Measurements from ENCODE around the gene POLG2. TPM values are rescaled to one million over a fixed set of nuclear protein-coding genes. Genes with fewer than 3 reads are reported as not detected.

Gene POLG2
- total and polyA plus RNA-seq, 10 of the 15 experiments (the other 5 are each of a cell fraction or from before 2014, with no cell fraction given): 10.2 to 27.7 (median 22.2) TPM

- TF ChIP-seq, protein P1, sequence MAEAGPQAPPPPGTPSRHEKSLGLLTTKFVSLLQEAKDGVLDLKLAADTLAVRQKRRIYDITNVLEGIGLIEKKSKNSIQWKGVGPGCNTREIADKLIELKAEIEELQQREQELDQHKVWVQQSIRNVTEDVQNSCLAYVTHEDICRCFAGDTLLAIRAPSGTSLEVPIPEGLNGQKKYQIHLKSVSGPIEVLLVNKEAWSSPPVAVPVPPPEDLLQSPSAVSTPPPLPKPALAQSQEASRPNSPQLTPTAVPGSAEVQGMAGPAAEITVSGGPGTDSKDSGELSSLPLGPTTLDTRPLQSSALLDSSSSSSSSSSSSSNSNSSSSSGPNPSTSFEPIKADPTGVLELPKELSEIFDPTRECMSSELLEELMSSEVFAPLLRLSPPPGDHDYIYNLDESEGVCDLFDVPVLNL (IDR thresholded peaks at IDR 0.05; ENCODE audit: low read depth, low read length): no peak
- TF ChIP-seq TCF3 (IDR thresholded peaks at IDR 0.05; ENCODE audit: borderline replicate concordance, insufficient read depth, low read depth, low read length): no peak
These were observed 32.4 kb upstream of the POLG2 start (continued) for GRCh38 chr17:64529221-64529620.

- ATAC-seq: no peak
- Histone ChIP-seq H3K36me3 (ENCODE audit: control insufficient read depth in 2 of 2, insufficient read depth in 2 of 2, low read length in 1 of 2) (peaks cover 12 to 51% of the 10 kb centered on the region in 2 experiments), H3K9me3 (replicated peaks; ENCODE audit: control insufficient read depth, insufficient read depth, low read length) (no peaks in the 10 kb centered on the region), H3K27me3 (replicated peaks in 1 of 2; ENCODE audit: control insufficient read depth in 2 of 2, insufficient read depth in 2 of 2, low read length in 1 of 2) (no peaks in the 10 kb centered on the region), H3K27ac (ENCODE audit: control insufficient read depth, insufficient read depth) (no peak overlapping the region), H3K4me1 (ENCODE audit: control insufficient read depth, insufficient read depth, low read length) (no peaks in the 10 kb centered on the region), H3K79me2 (ENCODE audit: control insufficient read depth, insufficient read depth, low read length) (no peaks in the 10 kb centered on the region), H3K4me2 (ENCODE audit: control insufficient read depth, insufficient read depth) (no peak overlapping the region), H4K20me1 (ENCODE audit: control insufficient read depth, insufficient read depth) (no peaks in the 10 kb centered on the region), H2AFZ (ENCODE audit: control insufficient read depth, low read depth, low read length) (no peak overlapping the region), H3K4me3 (no peak overlapping the region), H3K9ac (ENCODE audit: control insufficient read depth, insufficient read depth, low read length) (no peak overlapping the region)
- SMC1A ChIA-PET (ENCODE audit: uncharacterized antibody, unreplicated experiment): interaction anchor here (0.7 to 2.3 kb wide), 5 partner anchors 12 to 108 kb away, joined by 3 to 9 read pairs (median 3); no protein-coding TSS in a partner anchor
- TF ChIP-seq PRDM15 (CRISPR knock-in tag; IDR thresholded peaks at IDR 0.05): no peak
- TF ChIP-seq ETV6 (conservative IDR thresholded peaks at IDR 0.05 in 1 of 2, IDR thresholded peaks at IDR 0.05 in 1 of 2; ENCODE audit: borderline replicate concordance in 1 of 2, low read depth in 1 of 2): no peak
- no peak for TF ChIP-seq CEBPB (IDR thresholded peaks at IDR 0.05; ENCODE audit: borderline replicate concordance in 1 of 2, low read depth in 2 of 2, low read length in 2 of 2)
- no peak for TF ChIP-seq YY1 (IDR thresholded peaks at IDR 0.05; ENCODE audit: low read depth, low read length)
- TF ChIP-seq FOXM1 (IDR thresholded peaks at IDR 0.05; ENCODE audit: low read depth, low read length): no peak
- TF ChIP-seq NR2C1 (IDR thresholded peaks at IDR 0.05): no peak
- TF ChIP-seq, protein P2, sequence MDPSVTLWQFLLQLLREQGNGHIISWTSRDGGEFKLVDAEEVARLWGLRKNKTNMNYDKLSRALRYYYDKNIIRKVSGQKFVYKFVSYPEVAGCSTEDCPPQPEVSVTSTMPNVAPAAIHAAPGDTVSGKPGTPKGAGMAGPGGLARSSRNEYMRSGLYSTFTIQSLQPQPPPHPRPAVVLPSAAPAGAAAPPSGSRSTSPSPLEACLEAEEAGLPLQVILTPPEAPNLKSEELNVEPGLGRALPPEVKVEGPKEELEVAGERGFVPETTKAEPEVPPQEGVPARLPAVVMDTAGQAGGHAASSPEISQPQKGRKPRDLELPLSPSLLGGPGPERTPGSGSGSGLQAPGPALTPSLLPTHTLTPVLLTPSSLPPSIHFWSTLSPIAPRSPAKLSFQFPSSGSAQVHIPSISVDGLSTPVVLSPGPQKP (IDR thresholded peaks at IDR 0.05; ENCODE audit: low read depth, low read length): no peak
- DNase-seq (ENCODE audit: low read depth, low spot score): no peak
- intact Hi-C loops (cut with micrococcal nuclease; ENCODE audit: unreplicated experiment) (no loop called here), in situ Hi-C loops (cut with MboI) (no loop called here)
- POLR2A ChIA-PET: interaction anchor here (1.2 kb wide), 1 partner anchor 20 kb away, joined by 3 read pairs; no protein-coding TSS in a partner anchor
- WGBS (ENCODE audit: insufficient coverage, insufficient replicate concordance, low lambda C conversion rate, missing lambda C conversion rate): 100% methylated on average over 2 of the region's 2 CpGs
- BruUV-seq (replicated peaks): no TSS peak
- RAD21 ChIA-PET (ENCODE audit: unreplicated experiment): no interaction called here
- CTCF ChIA-PET: interaction anchor here (0.7 to 1.2 kb wide), 4 partner anchors 13 to 121 kb away, joined by 3 to 4 read pairs (median 3); no protein-coding TSS in a partner anchor
- FAIRE-seq: no peak
These were observed 31.1 kb upstream of the POLG2 start for GRCh38 chr17:64527914-64528313.

Measured in GM12878 (cell line).